Liver (tissue), 2 donors: Measurements from ENCODE around the gene AXIN1.

Source experiments
- CTCF ChIP-seq: fragments of 150-350 bp; IDR thresholded peaks from 2 replicates; pipeline ENCODE4 v1.5.1; 2017; ENCODE audit warnings: improper control_type of control experiment, low read depth, low read length; ENCODE audit not compliant: missing input control
- FOXA1 ChIP-seq: IDR thresholded peaks from 2 replicates; pipeline ENCODE4 v1.6.1; 2016; ENCODE audit warnings: antibody characterized with exemption
- donor health status: healthy.

- no peak for TF ChIP-seq CTCF
- TF ChIP-seq FOXA1 = no peak
Observed at GRCh38 chr16:289395-289997, 63.0 kb downstream of the AXIN1 start.
